ENCODE data around the gene PEDS1. TPM values are rescaled to one million over a fixed set of nuclear protein-coding genes. Genes with fewer than 3 reads are reported as not detected.

The PEDS1 gene
- total and polyA plus RNA-seq, 10 of the 15 experiments (the other 5 are each of a cell fraction or from before 2014, with no cell fraction given): 1.7 to 25.6 (median 16.8) TPM

- FAIRE-seq (no peak), DNase-seq (ENCODE audit: low read depth, low spot score) (no peak), ATAC-seq (no peak)
- H4K20me1 ChIP-seq (ENCODE audit: control insufficient read depth, insufficient read depth): no peaks in the 10 kb centered on the region
- no peaks in the 10 kb centered on the region for H3K27me3 ChIP-seq (replicated peaks in 1 of 2; ENCODE audit: control insufficient read depth in 2 of 2, insufficient read depth in 2 of 2, low read length in 1 of 2)
- no peaks in the 10 kb centered on the region for H3K79me2 ChIP-seq (ENCODE audit: control insufficient read depth, insufficient read depth, low read length)
- H3K4me3 ChIP-seq: no peak overlapping the region
- H3K4me1 ChIP-seq (ENCODE audit: control insufficient read depth, insufficient read depth, low read length): peaks cover 4% of the 10 kb centered on the region; the same call in 1 of the 2 replicates
- no TSS peak for BruUV-seq (replicated peaks)
- 44% methylated on average over 14 of the region's 14 CpGs for WGBS (ENCODE audit: insufficient coverage, insufficient replicate concordance, low lambda C conversion rate, missing lambda C conversion rate)
- no peak overlapping the region for H3K27ac ChIP-seq (ENCODE audit: control insufficient read depth, insufficient read depth)
- in situ Hi-C loops (cut with MboI): no loop called here
- ChIA-PET POLR2A (no interaction called here), SMC1A (ENCODE audit: uncharacterized antibody, unreplicated experiment) (interaction anchor here (1.9 kb wide), 1 partner anchor 99 kb away, joined by 8 read pairs; no protein-coding TSS in a partner anchor), CTCF (interaction anchor here (1.8 to 9.3 kb wide), 6 partner anchors 8 to 192 kb away, joined by 6 to 219 read pairs (median 22); no protein-coding TSS in a partner anchor), RAD21 (ENCODE audit: unreplicated experiment) (interaction anchor here (1.7 to 6.8 kb wide), 2 partner anchors 50 to 99 kb away, joined by 11 to 58 read pairs; no protein-coding TSS in a partner anchor)
- H3K36me3 ChIP-seq (ENCODE audit: control insufficient read depth in 2 of 2, insufficient read depth in 2 of 2, low read length in 1 of 2): no peaks in the 10 kb centered on the region
- no peaks in the 10 kb centered on the region for H3K9me3 ChIP-seq (replicated peaks; ENCODE audit: control insufficient read depth, insufficient read depth, low read length)
- no peak overlapping the region for H3K4me2 ChIP-seq (ENCODE audit: control insufficient read depth, insufficient read depth)
- H3K9ac ChIP-seq (ENCODE audit: control insufficient read depth, insufficient read depth, low read length): no peak overlapping the region
- TF ChIP-seq IRF5 (IDR thresholded peaks at IDR 0.05; ENCODE audit: borderline replicate concordance) (no peak), TBL1XR1 (IDR thresholded peaks at IDR 0.05; ENCODE audit: low read depth, low read length) (no peak), SMC3 (IDR thresholded peaks at IDR 0.05; ENCODE audit: borderline replicate concordance, low read length) (no peak)
- no peak overlapping the region for H2AFZ ChIP-seq (ENCODE audit: control insufficient read depth, low read depth, low read length)
- intact Hi-C loops (cut with micrococcal nuclease; ENCODE audit: unreplicated experiment): no loop called here
Observed at GRCh38 chr20:50170549-50171220, 17.2 kb upstream of the PEDS1 start.

Measured in GM12878 (cell line).